H1 (cell line): ENCODE measurements around the gene LPP. TPM values are rescaled to one million over a fixed set of nuclear protein-coding genes. Genes with fewer than 3 reads are reported as not detected.

ENCODE experiments used
- CTCF ChIA-PET: fragments of 300-600 bp; sonication (Branson Sonifier 250); formaldehyde crosslinking; loops from one replicate; lab custom pipeline; 2021; ENCODE audit not compliant: partially characterized antibody; lab: Charles Lee
- POLR2A ChIA-PET: fragments of 300-600 bp; sonication (Branson Sonifier 250); formaldehyde crosslinking; loops from one replicate; lab custom pipeline; 2021; ENCODE audit warnings: inconsistent platforms; ENCODE audit not compliant: partially characterized antibody; lab: Charles Lee
- DNase-seq, 2 experiments: peaks; one replicate each; pipeline versions ENCODE4 v3.0.0 to v3.0.0-alpha.2; 2010 to 2022; ENCODE audit warnings: low spot score in 2 of 2, low read depth in 1 of 2, mixed read lengths in 1 of 2
- FAIRE-seq: peaks from 2 replicates; lab custom pipeline; 2011; peaks lifted over from hg19 to GRCh38; lab: Jason Lieb, UNC
- H2AFZ ChIP-seq: 2 replicates; pipeline ENCODE4 v1.8.1; 2012; ENCODE audit warnings: low read length, inconsistent platforms
- H2AK5ac ChIP-seq: 2 replicates; pipeline ENCODE4 v1.6.1; 2013; ENCODE audit warnings: low read depth, low read length
- H2BK120ac ChIP-seq: replicated peaks from 2 replicates; pipeline ENCODE3; 2013; ENCODE audit warnings: low read depth, low read length, inconsistent platforms
- H2BK12ac ChIP-seq: 2 replicates; pipeline ENCODE4 v1.6.1; 2013; ENCODE audit warnings: low read depth, low read length
- H2BK15ac ChIP-seq: 2 replicates; pipeline ENCODE4 v1.6.1; 2013; ENCODE audit warnings: low read length
- H2BK20ac ChIP-seq: 2 replicates; pipeline ENCODE4 v1.6.1; 2013; ENCODE audit warnings: low read length
- H2BK5ac ChIP-seq: 2 replicates; pipeline ENCODE4 v1.6.1; 2013; ENCODE audit warnings: low read depth, low read length
- H3K14ac ChIP-seq: 2 replicates; pipeline ENCODE4 v1.6.1; 2013; ENCODE audit warnings: inconsistent platforms; ENCODE audit not compliant: insufficient read length
- H3K18ac ChIP-seq: 2 replicates; pipeline ENCODE4 v1.6.1; 2013; ENCODE audit warnings: low read length; ENCODE audit errors: extremely low read depth
- H3K23ac ChIP-seq: 2 replicates; pipeline ENCODE4 v1.6.1; 2013; ENCODE audit warnings: inconsistent platforms; ENCODE audit not compliant: insufficient read length
- H3K23me2 ChIP-seq: 2 replicates; pipeline ENCODE4 v1.6.1; 2013; ENCODE audit warnings: low read depth, low read length
- H3K27ac ChIP-seq: 2 replicates; pipeline ENCODE4 v1.6.1; 2011; ENCODE audit warnings: low read depth, low read length, inconsistent platforms
- H3K27me3 ChIP-seq, 4 experiments: replicated peaks in 1 of 4; 1 replicate in 1 of 4; 2 replicates in 3 of 4; pipeline versions ENCODE4 v1.6.1 to v1.8.1; 2011 to 2013; ENCODE audit warnings: low read length in 3 of 4, mild to moderate bottlenecking in 3 of 4, inconsistent platforms in 2 of 4, mixed read lengths in 2 of 4, moderate library complexity in 1 of 4; ENCODE audit not compliant: control insufficient read depth in 3 of 4, insufficient read depth in 3 of 4; ENCODE audit errors: extremely low read depth in 1 of 4
- H3K36me3 ChIP-seq, 4 experiments: 2 replicates each; pipeline versions ENCODE4 v1.6.1 to v1.8.1; 2011 to 2013; ENCODE audit warnings: mild to moderate bottlenecking in 4 of 4, low read length in 3 of 4, moderate library complexity in 2 of 4, control low read depth in 1 of 4, inconsistent platforms in 1 of 4; ENCODE audit not compliant: insufficient read depth in 4 of 4, control insufficient read depth in 2 of 4
- H3K4ac ChIP-seq: replicated peaks from 2 replicates; pipeline ENCODE3; 2013; ENCODE audit warnings: low read length, low read depth, mixed read lengths, inconsistent platforms; ENCODE audit not compliant: insufficient read length
- H3K4me1 ChIP-seq, 4 experiments: replicated peaks in 1 of 4; 1 replicate in 1 of 4; 2 replicates in 3 of 4; pipeline versions ENCODE4 v1.6.1 to v1.8.1; 2011 to 2013; ENCODE audit warnings: low read length in 3 of 4, inconsistent platforms in 2 of 4, mixed read lengths in 1 of 4; ENCODE audit not compliant: insufficient read depth in 4 of 4, control insufficient read depth in 3 of 4
- H3K4me2 ChIP-seq, 2 experiments: 2 replicates each; pipeline versions ENCODE4 v1.6.1 to v1.8.1; 2011 to 2013; ENCODE audit warnings: low read depth in 2 of 2, low read length in 2 of 2, control low read depth in 1 of 2, inconsistent platforms in 1 of 2, mild to moderate bottlenecking in 1 of 2; ENCODE audit not compliant: insufficient read depth in 1 of 2
- H3K4me3 ChIP-seq, 4 experiments: fragments of 200-600, 300-600 bp in 1 of 4; sonication (generic), shearing (Covaris generic), sonication (Bioruptor Twin) in 1 of 4; 2 replicates each; pipeline versions ENCODE4 v1.5.1 to v1.8.1; 2011 to 2016; ENCODE audit warnings: low read length in 4 of 4, low read depth in 3 of 4, control low read depth in 2 of 4, inconsistent platforms in 2 of 4, mild to moderate bottlenecking in 2 of 4, mixed read lengths in 1 of 4, moderate library complexity in 1 of 4; ENCODE audit not compliant: insufficient read depth in 2 of 4; ENCODE audit errors: extremely low read depth in 1 of 4
- H3K56ac ChIP-seq: replicated peaks from 2 replicates; pipeline ENCODE3; 2013; ENCODE audit warnings: low read depth, mild to moderate bottlenecking, mixed read lengths, low read length, inconsistent platforms; ENCODE audit not compliant: insufficient read length
- H3K79me1 ChIP-seq: 2 replicates; pipeline ENCODE4 v1.6.1; 2013; ENCODE audit warnings: low read depth, low read length, control low read depth
- H3K79me2 ChIP-seq, 2 experiments: 2 replicates each; pipeline versions ENCODE4 v1.6.1 to v1.8.1; 2012 to 2013; ENCODE audit warnings: low read length in 2 of 2, mild to moderate bottlenecking in 2 of 2, inconsistent platforms in 1 of 2; ENCODE audit not compliant: insufficient read depth in 2 of 2, control insufficient read depth in 1 of 2
- H3K9ac ChIP-seq, 4 experiments: replicated peaks in 1 of 4; 1 replicate in 1 of 4; 2 replicates in 3 of 4; pipeline versions ENCODE4 v1.6.1 to v1.8.1; 2011 to 2013; ENCODE audit warnings: low read depth in 3 of 4, low read length in 3 of 4, control low read depth in 2 of 4, mild to moderate bottlenecking in 2 of 4, moderate library complexity in 2 of 4, inconsistent platforms in 1 of 4; ENCODE audit errors: extremely low read depth in 1 of 4
- H3K9me3 ChIP-seq, 2 experiments: 2 replicates each; pipeline versions ENCODE4 v1.6.1 to v1.8.1; 2012 to 2013; ENCODE audit warnings: mild to moderate bottlenecking in 2 of 2, moderate library complexity in 2 of 2, control low read depth in 1 of 2, inconsistent platforms in 1 of 2, low read depth in 1 of 2, low read length in 1 of 2, mixed read lengths in 1 of 2; ENCODE audit not compliant: insufficient read depth in 2 of 2
- H4K20me1 ChIP-seq, 2 experiments: replicated peaks in 1 of 2; 2 replicates each; pipeline versions ENCODE3 to v1.8.1; 2011 to 2013; ENCODE audit warnings: inconsistent platforms in 2 of 2, low read length in 2 of 2, mild to moderate bottlenecking in 1 of 2; ENCODE audit not compliant: insufficient read depth in 2 of 2, control insufficient read depth in 1 of 2
- H4K5ac ChIP-seq: 2 replicates; pipeline ENCODE4 v1.6.1; 2013; ENCODE audit warnings: low read length, low read depth, mixed read lengths, inconsistent platforms; ENCODE audit not compliant: insufficient read length
- H4K8ac ChIP-seq: 2 replicates; pipeline ENCODE4 v1.8.0; 2013; ENCODE audit warnings: mild to moderate bottlenecking, moderate library complexity, low read length, inconsistent platforms; ENCODE audit not compliant: insufficient read depth; ENCODE audit errors: extremely low read depth
- H4K91ac ChIP-seq: replicated peaks from 2 replicates; pipeline ENCODE3; 2013; ENCODE audit warnings: low read length, mixed read lengths, inconsistent platforms; ENCODE audit not compliant: insufficient read length
- KDM1A ChIP-seq: fragments of 200-600, 300-600 bp; sonication (generic); IDR thresholded peaks from 2 replicates; pipeline ENCODE4 v1.7.1; 2016; ENCODE audit warnings: mild to moderate bottlenecking, low read length, borderline replicate concordance
- USF2 ChIP-seq: IDR thresholded peaks from 2 replicates; pipeline ENCODE4 v1.6.1; 2011; ENCODE audit warnings: low read length, improper control_type of control experiment
- WGBS, 2 experiments: shearing (Covaris generic) in 1 of 2; methylation state at CpG; one replicate each; pipeline versions ENCODE4 v1.1.6 to v1.1.7; 2013 to 2015; ENCODE audit warnings: low lambda C conversion rate in 2 of 2, mixed read lengths in 2 of 2, inconsistent platforms in 1 of 2, low coverage in 1 of 2, missing lambda C conversion rate in 1 of 2; ENCODE audit not compliant: insufficient replicate concordance in 2 of 2, insufficient coverage in 1 of 2, insufficient read length in 1 of 2; ENCODE audit errors: extremely low coverage in 1 of 2, missing lambda C conversion rate in 1 of 2; 5-methylcytosine and 5-hydroxymethylcytosine counted together
- polyA plus RNA-seq, 7 experiments: library from polyadenylated mRNA; depleted of rRNA in 3 of 7; stranded (reverse) in 5 of 7; unstranded in 2 of 7; fragments of >200 nt in 5 of 7; fragments of 200-250 nt in 2 of 7; gene quantifications; 1 replicate in 5 of 7; 2 replicates in 1 of 7; 4 replicates in 1 of 7; pipeline versions ENCODE4 v1.2.1 to v1.2.3, GENCODE V29; 2011 to 2013; ENCODE audit warnings: missing spikeins in 2 of 7, mixed read lengths in 2 of 7
- total RNA-seq: library from RNA; stranded (reverse); fragmentation: NEBNext Ultra II Directional; extraction: Animal tissue kit (Norgen Biotek cat#: 25700); gene quantifications from 2 replicates; pipeline ENCODE4 v1.2.1, GENCODE V29; 2021

Gene LPP
- total and polyA plus RNA-seq, 2 of the 8 experiments (the other 6 are each of a cell fraction or from before 2014, with no cell fraction given), result 10.0 to 53.3 TPM

GRCh38 chr3:188913084-188913483 lies 759.1 kb downstream of the LPP start:
- H3K79me1 ChIP-seq, result no peaks in the 10 kb centered on the region
- no peaks in the 10 kb centered on the region for H3K9me3 ChIP-seq
- no peak overlapping the region for H2BK5ac ChIP-seq
- no peaks in the 10 kb centered on the region for H4K20me1 ChIP-seq
- H4K91ac ChIP-seq, result no peak overlapping the region
- H3K23ac ChIP-seq, result no peak overlapping the region
- no peaks in the 10 kb centered on the region for H3K27me3 ChIP-seq
- 0 out of 7 replicates have a peak, but pooled peaks cover 0 to 5% (median 0%) of the 10 kb centered on the region in 4 experiments for H3K4me1 ChIP-seq
- H3K27ac ChIP-seq, result no peak overlapping the region
- H3K18ac ChIP-seq, result no peak overlapping the region
- H3K4me3 ChIP-seq, result no peak overlapping the region
- no peak overlapping the region for H2BK12ac ChIP-seq
- no peak overlapping the region for H2AK5ac ChIP-seq
- H3K56ac ChIP-seq, result no peak overlapping the region
- no peaks in the 10 kb centered on the region for H3K79me2 ChIP-seq
- WGBS, 2 experiments, result 98% methylated on average over 2 of the region's 2 CpGs; no CpG with 5 or more reads in 1 of the 2 experiments
- H3K14ac ChIP-seq, result no peak overlapping the region
- H3K36me3 ChIP-seq, result no peaks in the 10 kb centered on the region
- H4K8ac ChIP-seq, result no peak overlapping the region
- DNase-seq (no peak), FAIRE-seq (no peak)
- no peak overlapping the region for H3K4me2 ChIP-seq
- H2BK15ac ChIP-seq, result no peak overlapping the region
- no peak overlapping the region for H2BK20ac ChIP-seq
- no peak overlapping the region for H2AFZ ChIP-seq
- no peak overlapping the region for H4K5ac ChIP-seq
- TF ChIP-seq KDM1A, result peak; percentile 71; the same call in 1 of the 2 replicates
- no peak for TF ChIP-seq USF2
- no peak overlapping the region for H3K9ac ChIP-seq
- H3K4ac ChIP-seq, result no peak overlapping the region
- CTCF ChIA-PET, result no interaction called here
- no peaks in the 10 kb centered on the region for H3K23me2 ChIP-seq
- POLR2A ChIA-PET, result no interaction called here
- H2BK120ac ChIP-seq, result no peak overlapping the region
